ENCODE measurements around the gene SFXN5. TPM values are rescaled to one million over a fixed set of nuclear protein-coding genes. Genes with fewer than 3 reads are reported as not detected.

SFXN5 gene
- polyA plus RNA-seq, 1 donor from 2014 or later, result 5.8 TPM

- no peaks in the 10 kb centered on the region for H4K20me1 ChIP-seq (ENCODE audit: insufficient read depth)
- H3K9ac ChIP-seq (ENCODE audit: low read length), result no peak overlapping the region
- H3K27me3 ChIP-seq (ENCODE audit: insufficient read depth, low read depth, low read length), result no peaks in the 10 kb centered on the region
- no peak overlapping the region for H3K27ac ChIP-seq (ENCODE audit: low read length)
- no peak for TF ChIP-seq MXI1 (conservative IDR thresholded peaks at IDR 0.05; ENCODE audit: poor library complexity, severe bottlenecking)
- no peak for TF ChIP-seq CTCF (IDR thresholded peaks at IDR 0.05; ENCODE audit: poor library complexity, severe bottlenecking)
- TF ChIP-seq SMC3 (conservative IDR thresholded peaks at IDR 0.05; ENCODE audit: poor library complexity), result no peak
- no peak for TF ChIP-seq EZH2 (IDR thresholded peaks at IDR 0.05; ENCODE audit: borderline replicate concordance, insufficient read depth, low read length, poor library complexity, severe bottlenecking)
- TF ChIP-seq POLR2AphosphoS5 (IDR thresholded peaks at IDR 0.05), result no peak
- TF ChIP-seq EP300 (conservative IDR thresholded peaks at IDR 0.05; ENCODE audit: poor library complexity, severe bottlenecking), result no peak
- TF ChIP-seq REST (IDR thresholded peaks at IDR 0.05; ENCODE audit: borderline replicate concordance), result no peak
- TF ChIP-seq TAF1 (IDR thresholded peaks at IDR 0.05; ENCODE audit: low read depth), result no peak
- TF ChIP-seq RAD21 (conservative IDR thresholded peaks at IDR 0.05), result no peak
- no peaks in the 10 kb centered on the region for H3K36me3 ChIP-seq (ENCODE audit: insufficient read depth, low read length)
- no peaks in the 10 kb centered on the region for H3K9me3 ChIP-seq (ENCODE audit: low read length)
- no peaks in the 10 kb centered on the region for H3F3A ChIP-seq (ENCODE audit: insufficient read depth, low read length, poor library complexity, severe bottlenecking)
- H2AFZ ChIP-seq (ENCODE audit: low read depth, low read length), result no peak overlapping the region
- H3K79me2 ChIP-seq (replicated peaks; ENCODE audit: insufficient read depth, low read length), result no peaks in the 10 kb centered on the region
- H3K4me3 ChIP-seq (ENCODE audit: low read length), result no peak overlapping the region
- no peaks in the 10 kb centered on the region for H3K9me2 ChIP-seq (ENCODE audit: insufficient read depth, low read length)
- no peak overlapping the region for H3K4me2 ChIP-seq (ENCODE audit: low read length)
Observed at GRCh38 chr2:72982781-72983499, 88.6 kb downstream of the SFXN5 start.

GRCh38 chr2:72982219-72982618 is 89.3 kb downstream of the SFXN5 start:
- H3K9ac ChIP-seq (ENCODE audit: low read length), result no peak overlapping the region
- H3K9me2 ChIP-seq (ENCODE audit: insufficient read depth, low read length), result no peaks in the 10 kb centered on the region
- H3F3A ChIP-seq (ENCODE audit: insufficient read depth, low read length, poor library complexity, severe bottlenecking), result no peaks in the 10 kb centered on the region
- H3K9me3 ChIP-seq (ENCODE audit: low read length), result no peaks in the 10 kb centered on the region
- H3K4me3 ChIP-seq (ENCODE audit: low read length), result no peak overlapping the region
- H2AFZ ChIP-seq (ENCODE audit: low read depth, low read length), result no peak overlapping the region
- H3K27ac ChIP-seq (ENCODE audit: low read length), result no peak overlapping the region
- no peaks in the 10 kb centered on the region for H3K79me2 ChIP-seq (replicated peaks; ENCODE audit: insufficient read depth, low read length)
- TF ChIP-seq POLR2AphosphoS5 (IDR thresholded peaks at IDR 0.05), result no peak
- TF ChIP-seq REST (IDR thresholded peaks at IDR 0.05; ENCODE audit: borderline replicate concordance), result no peak
- TF ChIP-seq EP300 (conservative IDR thresholded peaks at IDR 0.05; ENCODE audit: poor library complexity, severe bottlenecking), result no peak
- no peak for TF ChIP-seq SMC3 (conservative IDR thresholded peaks at IDR 0.05; ENCODE audit: poor library complexity)
- TF ChIP-seq RAD21 (conservative IDR thresholded peaks at IDR 0.05), result no peak
- TF ChIP-seq MXI1 (conservative IDR thresholded peaks at IDR 0.05; ENCODE audit: poor library complexity, severe bottlenecking), result no peak
- TF ChIP-seq EZH2 (IDR thresholded peaks at IDR 0.05; ENCODE audit: borderline replicate concordance, insufficient read depth, low read length, poor library complexity, severe bottlenecking), result no peak
- TF ChIP-seq TAF1 (IDR thresholded peaks at IDR 0.05; ENCODE audit: low read depth), result no peak
- TF ChIP-seq CTCF (IDR thresholded peaks at IDR 0.05; ENCODE audit: poor library complexity, severe bottlenecking), result no peak
- H4K20me1 ChIP-seq (ENCODE audit: insufficient read depth), result no peaks in the 10 kb centered on the region
- H3K36me3 ChIP-seq (ENCODE audit: insufficient read depth, low read length), result no peaks in the 10 kb centered on the region
- no peak overlapping the region for H3K4me2 ChIP-seq (ENCODE audit: low read length)
- H3K27me3 ChIP-seq (ENCODE audit: insufficient read depth, low read depth, low read length), result no peaks in the 10 kb centered on the region

Data from neural cell (in vitro differentiated cells).